Right lung (tissue), 5 donors: ENCODE results near the gene ADGRD2. TPM values are rescaled to one million over a fixed set of nuclear protein-coding genes. Genes with fewer than 3 reads are reported as not detected.

Source experiments
- DNase-seq, 2 donors: peaks; one replicate each; pipeline ENCODE4 v3.0.0-alpha.2; 2013
- polyA plus RNA-seq, 5 donors: library from polyadenylated mRNA; unstranded; fragments of 120-200 nt; gene quantifications; one replicate each; pipeline versions ENCODE4 v1.2.1 to v1.2.3, GENCODE V29; 2013; ENCODE audit warnings: inconsistent platforms in 1 of 5, low replicate concordance in 1 of 5; ENCODE audit not compliant: insufficient read length in 5 of 5, insufficient read depth in 1 of 5

The ADGRD2 gene
- polyA plus RNA-seq, 5 donors = 0.08 to 0.16 (median 0.14) TPM; not detected in 1

DNA sequence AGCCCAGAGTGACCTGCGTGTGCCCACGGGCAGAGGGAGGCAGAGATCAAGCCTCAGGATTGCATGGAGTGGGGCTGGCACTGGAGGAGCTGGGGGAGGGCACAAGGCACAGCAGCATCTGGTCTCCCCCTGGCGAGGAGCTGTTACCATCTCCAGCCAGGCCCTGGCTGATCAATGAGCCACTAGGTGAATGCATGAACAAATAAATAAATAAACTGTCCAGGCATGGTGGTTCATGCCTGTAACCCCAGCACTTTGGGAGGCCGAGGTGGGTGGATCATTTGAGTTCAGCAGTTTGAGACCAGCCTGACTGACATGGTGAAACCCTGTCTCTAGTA is 20.8 kb upstream of the ADGRD2 start:
- no peak for DNase-seq

DNA sequence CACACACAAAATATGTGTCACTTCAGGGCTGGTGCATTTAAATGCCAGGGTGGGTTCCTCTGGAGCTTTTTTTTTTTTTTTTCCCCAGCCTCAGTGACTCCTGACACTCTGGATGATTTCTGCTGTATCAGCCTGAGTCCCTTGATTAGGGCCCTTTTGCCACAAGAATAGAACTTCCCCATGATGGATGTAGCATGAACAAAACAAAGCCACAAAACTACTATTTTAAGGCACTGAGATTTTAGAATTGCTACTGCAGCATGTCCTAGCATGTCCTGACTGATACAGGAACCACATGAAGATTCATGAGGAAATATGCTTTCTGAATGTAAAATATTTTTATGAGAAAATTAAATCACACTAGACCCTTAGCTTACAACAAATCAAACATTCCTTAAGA is 13.9 kb upstream of the ADGRD2 start:
- no peak for DNase-seq

DNA sequence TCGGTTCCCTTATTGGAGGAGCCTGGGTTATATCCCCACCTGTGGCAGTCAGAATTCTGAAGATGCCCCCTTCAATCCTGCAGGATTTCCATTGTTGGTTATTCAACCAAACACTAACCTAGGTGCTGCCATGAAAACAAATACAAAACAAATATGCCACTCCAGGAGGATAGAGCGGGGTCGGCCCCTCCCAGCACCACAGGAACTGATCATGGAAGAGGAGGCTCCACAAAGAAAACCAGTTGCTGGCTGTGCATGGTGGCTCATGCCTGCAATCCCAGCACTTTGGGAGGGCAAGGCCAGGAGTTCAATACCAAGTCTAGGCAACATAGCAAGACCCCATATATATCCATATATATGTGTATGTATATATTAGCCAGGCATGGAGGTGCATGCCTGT is 13.2 kb upstream of the ADGRD2 start:
- no peak for DNase-seq

DNA sequence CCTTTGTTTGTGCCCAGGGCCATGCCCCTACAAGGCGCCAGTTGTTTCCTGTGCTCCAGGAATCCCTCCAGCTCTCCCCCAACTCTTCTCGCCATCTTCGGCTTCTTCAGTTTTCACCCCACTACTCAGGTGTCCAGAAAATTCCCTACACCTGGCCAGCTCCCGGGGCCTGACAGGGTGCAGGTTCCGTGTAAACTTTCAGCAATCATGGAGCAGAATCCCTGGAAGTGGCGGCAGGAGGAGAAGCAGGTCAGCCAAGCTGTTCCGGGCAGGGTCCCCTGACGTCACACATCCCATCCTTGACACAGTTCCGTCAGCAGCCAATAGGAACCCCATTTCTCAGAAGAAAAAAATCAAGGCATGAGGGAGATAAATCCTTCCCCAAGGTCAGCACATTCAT is 12.2 kb upstream of the ADGRD2 start:
- no peak for DNase-seq

DNA sequence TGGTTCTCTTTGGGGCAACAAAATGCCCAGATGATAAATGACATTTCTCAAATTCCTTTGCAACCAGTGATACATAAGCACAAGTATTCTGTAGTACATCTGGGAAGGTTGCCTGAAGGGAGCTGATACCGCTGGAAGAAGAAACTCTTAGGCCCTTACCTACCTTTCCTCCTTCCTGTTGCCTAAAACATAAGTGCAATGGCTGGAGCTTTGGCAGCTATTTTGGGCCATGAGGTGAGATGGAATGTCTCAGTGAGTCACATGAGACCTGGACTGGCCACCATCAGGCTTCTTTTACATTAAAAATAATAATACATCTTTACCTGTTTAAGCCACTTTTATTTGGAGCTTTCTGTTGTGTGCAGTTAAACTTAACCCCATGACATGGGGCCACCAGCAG is 11.2 kb upstream of the ADGRD2 start:
- DNase-seq = no peak

DNA sequence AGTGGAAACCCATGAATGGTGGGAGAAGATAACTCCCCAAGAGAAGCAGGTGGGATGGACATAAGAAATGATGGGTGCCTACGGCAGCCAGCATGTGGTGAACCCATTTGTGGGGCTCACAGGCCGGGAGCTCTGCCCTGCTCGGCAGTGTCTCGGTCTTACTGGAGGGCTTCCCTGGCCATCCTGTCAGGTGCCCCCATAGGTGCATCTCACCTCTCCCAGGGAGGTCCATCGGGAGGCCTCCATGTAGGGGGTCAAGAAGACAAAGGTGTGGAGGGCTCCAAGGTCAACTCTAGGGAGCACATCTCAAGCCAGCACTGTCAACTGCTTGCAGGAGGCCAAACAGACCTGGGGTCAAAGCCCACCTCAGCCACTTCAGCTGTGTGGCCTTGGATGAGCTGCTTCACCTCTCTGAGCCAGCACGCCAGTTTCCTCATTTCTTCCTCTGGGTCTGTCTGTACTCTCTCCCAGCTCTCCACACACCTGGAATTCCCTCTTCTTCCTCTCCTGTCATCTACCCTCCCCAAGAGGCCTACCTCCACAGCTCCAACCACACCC is 10.5 kb upstream of the ADGRD2 start:
- DNase-seq = no peak

DNA sequence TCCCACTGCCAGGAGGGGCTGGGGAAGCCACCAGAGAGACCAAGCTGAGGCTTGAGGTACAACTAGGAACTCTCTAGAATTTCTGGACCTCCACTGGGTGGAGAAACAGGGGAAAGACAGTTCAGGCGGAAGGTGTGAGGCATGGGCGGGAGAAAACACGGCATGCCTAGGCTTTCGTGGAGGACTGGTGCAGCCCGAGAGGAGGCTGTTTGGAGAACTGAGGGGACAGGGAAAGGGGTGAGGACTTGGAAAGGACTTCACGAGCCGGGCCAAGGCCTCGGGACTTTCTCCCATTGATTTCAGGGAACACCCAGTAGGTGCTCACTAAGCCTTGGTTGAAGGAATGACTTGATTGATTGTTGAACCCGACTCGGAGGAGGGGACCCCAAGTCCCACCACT is 9.5 kb upstream of the ADGRD2 start:
- DNase-seq = no peak

DNA sequence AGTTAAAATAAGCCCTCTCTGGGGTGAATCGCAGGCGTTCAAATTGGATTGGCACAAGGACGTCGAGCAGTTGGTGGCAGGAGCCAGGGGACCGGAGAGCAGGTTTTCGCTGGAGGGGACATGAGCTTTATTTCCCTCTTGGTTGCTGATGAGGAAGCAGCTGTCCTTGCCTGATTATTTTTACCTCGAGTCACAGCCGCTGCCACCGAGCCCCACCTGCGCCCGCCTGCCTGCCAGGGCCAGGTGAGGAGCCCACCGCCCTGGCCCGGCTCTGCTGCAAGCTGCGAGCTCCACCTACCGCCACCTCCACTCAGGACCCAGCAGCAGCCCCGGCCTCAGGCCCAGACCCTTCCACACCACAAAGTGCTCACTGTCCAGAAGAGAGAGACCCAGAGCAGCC is 9.0 kb upstream of the ADGRD2 start:
- DNase-seq = no peak

DNA sequence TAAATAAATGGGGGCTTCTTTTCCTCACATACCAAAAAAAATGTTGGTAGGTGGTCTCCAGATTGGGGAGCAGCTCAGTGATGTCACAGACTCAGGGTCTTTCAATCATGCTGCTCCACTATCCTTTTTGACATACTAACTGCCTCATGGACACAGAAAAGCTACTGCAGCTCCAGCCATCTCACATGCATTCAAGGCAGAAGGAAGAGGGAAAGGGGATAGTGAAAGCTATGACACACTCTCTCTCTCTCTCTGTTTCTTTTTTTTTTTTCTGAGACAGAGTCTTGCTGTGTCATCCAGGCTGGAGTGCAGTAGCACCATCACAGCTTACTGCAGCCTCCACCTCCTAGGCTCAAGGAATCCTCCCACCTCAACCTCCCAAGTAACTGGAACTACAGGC is 7.9 kb upstream of the ADGRD2 start:
- DNase-seq = no peak

DNA sequence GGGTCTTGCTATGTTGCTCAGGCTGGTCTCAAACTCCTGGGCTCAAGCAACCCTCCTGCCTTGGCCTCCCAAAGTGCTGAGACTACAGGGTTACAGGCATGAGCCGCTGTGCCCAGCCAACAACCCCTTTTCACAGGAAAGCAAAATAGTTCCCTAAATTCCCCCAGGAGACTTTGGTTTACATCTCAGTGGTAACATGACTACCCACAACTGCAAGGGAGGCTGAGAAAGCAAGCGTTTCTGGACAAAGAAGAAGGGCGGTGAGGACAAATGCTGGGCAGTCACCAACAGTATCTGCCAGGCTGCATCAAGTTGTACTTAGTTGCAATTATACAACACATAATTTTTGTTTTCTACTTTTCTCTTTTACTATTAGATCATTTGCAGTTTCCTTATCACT is 7.4 kb upstream of the ADGRD2 start:
- no peak for DNase-seq

DNA sequence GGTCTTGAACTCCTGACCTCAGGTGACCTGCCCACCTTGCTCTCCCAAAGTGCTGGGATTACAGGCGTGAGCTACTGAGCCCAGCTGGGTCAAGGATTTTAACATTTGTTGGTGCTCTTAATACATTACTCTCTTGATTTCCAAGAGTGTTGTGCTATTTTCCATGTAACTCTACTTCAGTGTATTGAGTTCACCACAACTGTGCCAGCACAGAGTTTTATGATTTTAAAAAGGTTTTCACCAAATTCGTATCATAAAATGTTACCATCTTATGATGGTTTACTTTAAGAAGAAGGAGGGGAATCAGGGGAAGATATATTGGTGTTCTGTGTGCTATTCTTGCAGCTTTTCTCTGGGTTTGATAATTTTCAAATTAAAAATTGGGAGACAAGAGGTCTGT is 6.6 kb upstream of the ADGRD2 start:
- DNase-seq = no peak

DNA sequence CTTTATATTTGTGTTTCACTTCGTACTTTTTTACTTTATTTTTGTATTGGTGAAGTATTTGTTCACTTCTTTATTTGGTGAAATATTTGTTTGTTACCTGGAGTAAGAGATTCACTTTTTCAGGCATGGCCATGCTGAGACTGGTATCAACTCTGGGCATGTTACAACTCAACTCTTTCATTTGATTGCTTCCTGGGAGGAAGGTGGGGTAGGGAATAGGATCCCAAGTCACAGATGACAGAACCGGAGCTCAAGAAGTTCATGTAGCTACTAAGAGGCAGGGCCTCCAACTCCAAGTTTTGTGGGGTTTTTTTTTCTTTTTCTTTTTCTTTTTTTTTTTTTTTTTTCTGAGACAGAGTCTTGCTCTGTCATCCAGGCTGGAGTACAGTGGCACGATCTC is 6.1 kb upstream of the ADGRD2 start:
- no peak for DNase-seq

DNA sequence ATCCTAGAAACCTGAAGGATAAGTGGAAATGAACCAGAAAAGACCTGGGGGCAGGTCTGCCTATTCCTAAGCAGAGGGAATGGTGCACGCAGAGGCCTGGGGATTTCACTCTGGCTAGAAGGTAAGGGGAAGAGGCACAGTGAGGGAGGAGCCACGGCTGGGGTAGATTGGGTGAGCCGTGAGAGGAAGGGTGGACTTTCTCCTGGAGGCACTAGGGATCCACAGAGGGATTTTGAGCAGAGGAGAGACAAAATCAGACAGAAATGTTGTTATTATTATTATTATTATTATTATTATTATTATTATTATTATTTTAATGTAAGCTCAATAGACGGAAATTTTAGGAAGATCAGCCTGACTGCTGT is 3.0 kb upstream of the ADGRD2 start:
- DNase-seq = no peak

DNA sequence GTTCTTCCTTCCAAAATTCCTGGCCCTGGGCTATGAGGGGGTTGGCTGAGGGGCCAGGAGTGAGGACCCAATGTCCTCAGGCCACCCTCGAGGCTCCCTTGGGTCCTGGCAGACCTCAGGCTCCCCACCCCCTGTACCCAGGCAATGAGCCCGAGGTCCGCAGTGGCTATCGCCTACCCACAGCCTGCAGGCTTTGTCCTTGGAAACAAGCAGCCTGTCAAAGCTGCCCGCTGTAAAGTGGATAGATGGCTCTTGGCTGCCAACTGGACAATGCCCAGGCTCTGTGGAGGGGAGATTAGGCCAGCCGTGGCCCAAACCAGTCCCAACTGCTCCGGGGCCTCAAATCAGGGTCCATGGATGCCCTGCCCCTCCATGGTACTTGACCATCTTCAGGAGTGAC is 2.2 kb upstream of the ADGRD2 start:
- no peak for DNase-seq

DNA sequence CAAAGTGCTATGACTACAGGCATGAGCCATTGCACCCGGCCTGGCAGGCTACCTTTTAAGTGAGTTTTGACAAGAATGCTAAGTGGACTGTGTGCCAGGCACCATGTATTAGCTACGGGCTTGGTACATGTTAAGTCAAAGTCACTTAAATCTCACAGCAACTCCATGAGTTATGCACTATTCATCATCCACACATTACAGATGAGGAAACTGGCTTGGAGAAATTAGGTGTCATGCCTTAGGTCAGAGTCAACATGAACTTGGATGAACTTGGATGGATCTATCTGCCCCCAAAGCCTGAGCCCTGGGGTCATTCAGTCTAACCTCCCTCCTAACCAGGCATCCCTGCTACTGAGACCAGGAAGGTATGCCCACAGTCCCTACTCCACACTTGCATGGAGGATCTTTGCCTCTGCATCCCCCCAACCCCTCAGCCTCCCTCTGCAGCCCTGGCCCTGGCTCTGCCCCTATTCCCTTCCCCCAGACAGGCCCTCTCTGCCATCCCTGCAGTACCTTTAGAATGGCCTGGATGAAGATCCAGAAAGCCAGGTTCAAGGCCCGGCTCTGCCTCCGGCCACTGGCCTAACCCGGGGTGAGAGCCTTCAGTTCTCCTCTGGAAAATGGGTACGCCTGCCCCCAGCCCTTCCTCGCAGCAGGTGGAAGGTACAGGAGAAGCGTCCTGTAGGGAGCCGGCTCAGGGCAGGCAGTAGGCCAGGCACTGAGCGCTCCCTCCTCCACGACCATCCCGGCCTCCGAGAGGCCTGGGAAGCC is 685 bp upstream of the ADGRD2 start:
- DNase-seq = no peak

DNA sequence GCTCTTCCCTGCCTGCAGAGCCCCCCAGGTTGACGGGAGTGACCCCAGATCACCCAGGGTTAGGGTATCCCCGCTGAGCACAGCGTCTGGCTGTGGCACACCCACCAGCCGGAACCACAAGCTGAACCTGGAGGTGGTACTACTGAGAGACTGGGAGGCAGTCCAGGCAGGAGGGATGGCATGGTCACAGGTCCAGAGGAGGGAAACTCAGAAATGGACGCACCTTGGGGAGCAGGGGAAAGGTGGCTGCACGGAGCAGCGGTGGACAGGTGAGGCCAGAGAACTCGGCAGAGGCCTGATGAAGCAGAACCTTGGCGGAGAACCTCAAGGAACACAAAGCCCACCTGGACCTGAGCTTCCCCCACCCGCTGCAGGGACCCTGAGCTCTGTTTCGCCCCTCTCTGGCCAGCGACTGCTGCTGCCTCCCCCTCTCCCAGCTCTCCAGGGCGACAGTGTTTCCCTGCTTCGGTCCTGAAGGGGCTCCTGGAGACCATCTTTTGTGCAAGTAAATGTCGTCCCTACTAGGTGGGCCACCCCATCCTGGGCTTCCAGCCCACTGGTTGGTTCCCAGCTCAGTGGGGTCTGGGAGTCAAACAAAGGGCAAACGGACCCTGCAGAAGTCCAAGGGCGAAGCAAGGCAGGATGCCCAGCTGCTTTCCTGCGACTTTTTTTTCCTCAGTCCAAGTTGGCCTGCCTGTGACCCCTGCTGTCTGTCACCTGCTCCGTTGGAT is 845 bp downstream of the ADGRD2 start:
- no peak for DNase-seq

DNA sequence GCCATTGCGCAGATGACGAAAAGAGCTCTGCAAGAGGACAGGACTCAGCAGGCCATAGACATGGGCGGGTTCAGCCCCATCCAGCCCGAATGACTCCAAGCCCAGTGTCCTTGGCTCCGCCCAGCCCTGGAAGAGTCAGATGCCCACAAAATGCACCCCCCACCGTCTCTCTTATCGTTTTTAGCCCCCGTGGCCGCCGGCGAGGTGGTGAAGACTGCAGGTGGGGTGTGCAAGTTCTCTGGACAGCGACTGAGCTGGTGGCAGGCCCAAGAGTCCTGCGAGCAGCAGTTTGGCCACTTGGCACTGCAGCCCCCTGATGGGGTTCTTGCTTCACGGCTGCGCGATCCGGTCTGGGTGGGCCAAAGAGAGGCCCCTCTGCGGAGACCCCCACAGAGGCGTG is 2.1 kb downstream of the ADGRD2 start:
- no peak for DNase-seq

DNA sequence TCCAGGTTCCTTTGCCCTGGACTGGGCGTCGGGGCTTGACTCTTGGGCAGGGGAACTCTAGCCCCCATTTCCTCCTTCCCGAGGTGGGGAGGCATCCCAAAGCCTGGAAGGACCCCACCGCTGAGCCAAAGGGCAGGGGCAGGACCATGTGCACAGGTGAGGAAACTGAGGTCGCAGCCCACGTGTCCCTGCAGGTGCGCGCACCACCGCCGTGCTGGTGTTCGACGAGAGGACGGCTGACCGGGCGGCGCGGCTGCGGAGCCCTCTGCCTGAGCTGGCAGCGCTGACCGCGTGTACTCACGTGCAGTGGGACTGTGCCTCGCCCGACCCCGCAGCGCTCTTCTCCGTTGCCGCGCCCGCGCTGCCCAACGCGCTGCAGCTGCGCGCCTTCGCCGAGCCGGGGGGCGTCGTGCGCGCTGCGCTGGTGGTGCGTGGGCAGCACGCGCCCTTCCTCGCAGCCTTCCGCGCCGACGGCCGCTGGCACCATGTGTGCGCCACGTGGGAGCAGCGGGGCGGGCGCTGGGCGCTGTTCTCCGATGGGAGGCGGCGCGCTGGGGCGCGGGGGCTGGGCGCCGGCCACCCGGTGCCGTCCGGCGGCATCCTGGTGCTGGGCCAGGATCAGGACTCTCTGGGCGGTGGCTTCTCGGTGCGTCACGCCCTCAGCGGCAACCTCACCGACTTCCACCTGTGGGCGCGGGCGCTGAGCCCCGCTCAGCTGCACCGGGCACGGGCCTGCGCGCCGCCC is 2.8 kb downstream of the ADGRD2 start:
- no peak for DNase-seq

DNA sequence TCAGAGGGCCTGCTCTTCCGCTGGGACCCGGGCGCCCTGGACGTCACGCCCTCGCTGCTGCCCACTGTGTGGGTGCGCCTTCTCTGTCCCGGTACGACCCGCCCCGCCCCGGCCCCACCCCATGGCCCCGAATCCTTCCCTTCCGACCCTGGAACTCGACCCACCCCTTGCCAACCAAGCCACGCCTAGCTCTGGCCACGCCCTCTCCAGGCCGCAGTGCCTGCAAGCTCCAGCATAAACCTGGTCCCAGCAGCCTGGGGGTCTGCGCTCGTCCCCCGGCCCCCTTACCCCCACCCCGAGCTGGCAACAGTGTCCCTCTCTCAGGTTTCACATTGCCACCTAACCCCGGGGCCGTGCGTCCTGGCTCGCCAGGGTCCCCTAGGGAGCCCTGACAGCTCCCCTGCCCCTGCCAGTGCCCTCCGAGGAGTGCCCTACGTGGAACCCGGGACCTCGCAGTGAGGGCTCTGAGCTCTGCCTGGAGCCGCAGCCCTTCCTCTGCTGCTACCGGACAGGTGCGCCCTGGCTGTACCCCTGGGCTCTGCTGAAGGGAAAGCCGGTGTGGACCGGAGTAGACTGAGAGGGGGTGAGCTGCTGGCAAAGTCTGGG is 3.4 kb downstream of the ADGRD2 start:
- DNase-seq = no peak

DNA sequence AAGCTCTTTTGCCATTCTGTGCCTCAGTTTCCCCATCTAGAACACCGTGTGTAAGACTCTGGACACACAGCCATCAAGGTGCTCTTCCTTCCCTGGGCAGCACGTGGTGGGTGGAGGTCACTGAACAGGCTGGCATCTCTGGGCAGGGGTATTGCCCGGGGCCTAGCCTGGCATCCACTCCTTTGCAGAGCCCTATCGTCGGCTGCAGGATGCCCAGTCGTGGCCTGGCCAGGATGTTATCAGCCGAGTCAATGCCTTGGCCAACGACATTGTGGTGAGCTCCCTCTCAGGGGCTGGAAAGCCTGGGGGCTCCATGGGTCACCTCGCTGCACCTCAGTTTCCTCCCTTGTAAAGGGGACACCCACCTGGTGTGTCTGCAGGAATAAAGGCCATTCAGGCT is 4.0 kb downstream of the ADGRD2 start:
- no peak for DNase-seq

DNA sequence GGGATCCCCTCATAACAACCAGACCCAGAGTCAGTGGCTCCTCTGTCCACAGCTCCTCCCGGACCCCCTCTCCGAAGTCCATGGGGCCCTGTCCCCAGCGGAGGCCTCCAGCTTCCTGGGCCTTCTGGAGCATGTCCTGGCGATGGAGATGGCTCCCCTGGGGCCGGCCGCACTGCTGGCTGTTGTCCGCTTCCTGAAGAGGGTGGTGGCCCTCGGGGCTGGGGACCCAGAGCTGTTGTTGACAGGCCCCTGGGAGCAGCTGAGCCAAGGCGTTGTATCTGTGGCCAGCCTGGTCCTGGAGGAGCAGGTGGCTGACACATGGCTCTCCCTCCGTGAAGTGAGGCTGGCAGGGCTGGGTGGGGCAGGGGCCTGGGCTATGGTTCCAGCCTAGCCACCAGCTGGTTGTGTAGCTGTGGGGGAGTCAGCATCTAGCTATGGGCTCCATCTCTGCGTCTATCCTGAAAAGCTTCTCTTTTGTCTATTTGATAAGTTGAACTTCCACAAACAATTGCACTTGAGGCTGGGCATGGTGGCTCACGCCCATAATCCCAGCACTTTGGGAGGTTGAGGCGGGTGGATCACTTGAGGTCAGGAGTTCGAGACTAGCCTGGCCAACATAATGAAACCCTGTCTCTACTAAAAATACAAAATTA is 4.7 kb downstream of the ADGRD2 start:
- no peak for DNase-seq

DNA sequence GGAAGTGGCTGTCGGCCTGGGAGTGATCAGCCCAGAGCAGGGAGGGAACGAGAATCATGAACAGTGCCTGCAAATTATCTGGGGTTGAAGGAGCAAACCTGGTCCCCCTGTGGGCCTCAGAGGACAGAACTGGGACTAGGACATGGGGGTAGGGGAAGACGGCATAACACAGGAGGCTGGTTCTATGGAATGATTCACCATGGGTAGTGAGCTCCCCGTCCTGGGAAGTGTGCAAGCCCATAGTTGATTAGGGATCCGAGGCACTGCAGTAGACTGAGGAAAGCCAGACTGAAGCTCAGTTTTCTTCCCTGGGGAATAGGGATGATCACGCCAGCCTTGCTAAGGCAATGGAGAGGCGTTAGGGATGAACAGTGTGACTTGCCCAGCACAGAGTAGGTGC is 5.6 kb downstream of the ADGRD2 start:
- DNase-seq = no peak
